OCI-LY7 (cell line): ENCODE results near the gene SNAI3.

Experiments
- EZH2phosphoT487 ChIP-seq: fragments of 200-600 bp; sonication (generic); IDR thresholded peaks from 2 replicates; pipeline ENCODE4 v1.6.1; 2018; ENCODE audit warnings: low read depth, borderline replicate concordance, mild to moderate bottlenecking, mixed run types, antibody characterized with exemption, low read length, moderate library complexity, mixed read lengths
- TF ChIP-seq, protein P1 (sequence below): fragments of 200-600 bp; sonication (generic); conservative IDR thresholded peaks from 2 replicates; pipeline ENCODE4 v1.5.1; 2014; ENCODE audit warnings: mild to moderate bottlenecking, antibody characterized with exemption, low read length, moderate library complexity, mixed read lengths

DNA sequence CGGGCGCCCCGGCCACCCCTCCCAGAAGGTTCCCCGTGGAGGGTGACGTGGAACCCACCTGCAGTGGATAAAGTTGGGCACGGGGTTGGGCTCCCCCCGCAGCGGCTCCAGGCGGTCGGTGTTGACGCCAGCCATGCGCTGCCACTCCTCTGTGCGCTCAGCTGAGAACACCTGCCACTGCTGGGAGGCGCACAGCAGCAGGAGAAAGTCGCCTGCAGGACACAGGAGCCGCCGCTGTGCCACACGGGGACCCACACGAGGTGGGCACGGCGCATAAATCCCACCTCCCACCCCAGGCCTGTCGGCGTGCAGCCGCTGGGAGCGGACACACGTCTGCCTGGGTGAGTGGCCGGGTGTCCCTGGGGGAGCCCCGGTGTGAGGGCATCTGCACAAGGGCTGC is 40.7 kb upstream of the SNAI3 start:
- TF ChIP-seq, protein P1, sequence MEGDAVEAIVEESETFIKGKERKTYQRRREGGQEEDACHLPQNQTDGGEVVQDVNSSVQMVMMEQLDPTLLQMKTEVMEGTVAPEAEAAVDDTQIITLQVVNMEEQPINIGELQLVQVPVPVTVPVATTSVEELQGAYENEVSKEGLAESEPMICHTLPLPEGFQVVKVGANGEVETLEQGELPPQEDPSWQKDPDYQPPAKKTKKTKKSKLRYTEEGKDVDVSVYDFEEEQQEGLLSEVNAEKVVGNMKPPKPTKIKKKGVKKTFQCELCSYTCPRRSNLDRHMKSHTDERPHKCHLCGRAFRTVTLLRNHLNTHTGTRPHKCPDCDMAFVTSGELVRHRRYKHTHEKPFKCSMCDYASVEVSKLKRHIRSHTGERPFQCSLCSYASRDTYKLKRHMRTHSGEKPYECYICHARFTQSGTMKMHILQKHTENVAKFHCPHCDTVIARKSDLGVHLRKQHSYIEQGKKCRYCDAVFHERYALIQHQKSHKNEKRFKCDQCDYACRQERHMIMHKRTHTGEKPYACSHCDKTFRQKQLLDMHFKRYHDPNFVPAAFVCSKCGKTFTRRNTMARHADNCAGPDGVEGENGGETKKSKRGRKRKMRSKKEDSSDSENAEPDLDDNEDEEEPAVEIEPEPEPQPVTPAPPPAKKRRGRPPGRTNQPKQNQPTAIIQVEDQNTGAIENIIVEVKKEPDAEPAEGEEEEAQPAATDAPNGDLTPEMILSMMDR: no peak
- no peak for TF ChIP-seq EZH2phosphoT487
